HepG2 (cell line): Measurements from ENCODE around the gene EHD1. TPM values are rescaled to one million over a fixed set of nuclear protein-coding genes. Genes with fewer than 3 reads are reported as not detected.
A peak's percentile ranks its signal among the peaks of the same experiment; 100 is the strongest.

ENCODE experiments used
- ATF5 ChIP-seq: sonication (generic); formaldehyde crosslinking; IDR thresholded peaks from 2 replicates; pipeline ENCODE4 v1.4.0; 2020; ENCODE audit warnings: mild to moderate bottlenecking, low read depth, missing genetic modification reagents
- ATF7 ChIP-seq, 2 experiments: fragments of 450-650 bp in 1 of 2; sonication (generic) in 1 of 2; formaldehyde crosslinking in 1 of 2; IDR thresholded peaks; 2 replicates each; pipeline versions ENCODE4 v1.4.0 to v1.6.1; 2016 to 2020; ENCODE audit warnings: antibody characterized with exemption in 1 of 2, mild to moderate bottlenecking in 1 of 2, missing genetic modification reagents in 1 of 2
- CREB1 ChIP-seq, 2 experiments: fragments of 450-650 bp in 1 of 2; IDR thresholded peaks; 2 replicates each; pipeline ENCODE4 v1.6.1; 2016 to 2017; ENCODE audit warnings: control low read depth in 1 of 2, mild to moderate bottlenecking in 1 of 2, missing compliant biosample characterization in 1 of 2, missing genetic modification characterization in 1 of 2
- MAFK ChIP-seq, 2 experiments: IDR thresholded peaks in 1 of 2; conservative IDR thresholded peaks in 1 of 2; 2 replicates each; pipeline ENCODE4 v1.6.1; 2011; ENCODE audit warnings: improper control_type of control experiment in 2 of 2, low read length in 2 of 2
- NFAT5 ChIP-seq: sonication (generic); formaldehyde crosslinking; IDR thresholded peaks from 2 replicates; pipeline ENCODE4 v1.4.0; 2020; ENCODE audit warnings: missing genetic modification reagents
- NFRKB ChIP-seq: fragments of 450-650 bp; IDR thresholded peaks from 2 replicates; pipeline ENCODE4 v1.6.1; 2017
- RAD21 ChIP-seq: fragments of 450-650 bp; formaldehyde crosslinking; IDR thresholded peaks from 2 replicates; pipeline ENCODE4 v1.5.0; 2020; ENCODE audit warnings: mild to moderate bottlenecking
- REPIN1 ChIP-seq: sonication (generic); formaldehyde crosslinking; IDR thresholded peaks from 2 replicates; pipeline ENCODE4 v1.8.0; 2022; ENCODE audit warnings: missing genetic modification reagents, low read depth, mild to moderate bottlenecking, borderline replicate concordance
- RXRA ChIP-seq: sonication (generic); formaldehyde crosslinking; IDR thresholded peaks from 2 replicates; pipeline ENCODE4 v1.5.1; 2020; ENCODE audit warnings: missing genetic modification reagents
- SAFB2 ChIP-seq: sonication (generic); formaldehyde crosslinking; IDR thresholded peaks from 2 replicates; pipeline ENCODE4 v1.5.1; 2020; ENCODE audit warnings: missing genetic modification reagents, low read depth, mild to moderate bottlenecking, borderline replicate concordance
- STAT5B ChIP-seq: sonication (generic); formaldehyde crosslinking; IDR thresholded peaks from 2 replicates; pipeline ENCODE4 v1.4.0; 2020; ENCODE audit warnings: missing genetic modification reagents
- TCF12 ChIP-seq, 2 experiments: fragments of 450-650 bp in 1 of 2; sonication (generic) in 1 of 2; formaldehyde crosslinking in 1 of 2; IDR thresholded peaks; 2 replicates each; pipeline versions ENCODE4 v1.6.1 to v1.8.0; 2017 to 2022; ENCODE audit warnings: antibody characterized with exemption in 1 of 2, mild to moderate bottlenecking in 1 of 2, missing genetic modification reagents in 1 of 2, moderate library complexity in 1 of 2
- ZNF143 ChIP-seq: sonication (generic); formaldehyde crosslinking; IDR thresholded peaks from 2 replicates; pipeline ENCODE4 v1.4.0; 2020; ENCODE audit warnings: missing genetic modification reagents
- ZNF563 ChIP-seq: sonication (generic); formaldehyde crosslinking; IDR thresholded peaks from 2 replicates; pipeline ENCODE4 v1.8.0; 2022; ENCODE audit warnings: mild to moderate bottlenecking, moderate library complexity, missing genetic modification reagents
- ZNF569 ChIP-seq: sonication (generic); formaldehyde crosslinking; IDR thresholded peaks from 2 replicates; pipeline ENCODE4 v1.5.0; 2020; ENCODE audit warnings: mild to moderate bottlenecking, missing genetic modification reagents, moderate library complexity, borderline replicate concordance
- ZNF703 ChIP-seq: sonication (generic); formaldehyde crosslinking; IDR thresholded peaks from 2 replicates; pipeline ENCODE4 v1.5.1; 2020; ENCODE audit warnings: missing genetic modification reagents, mild to moderate bottlenecking, moderate library complexity, borderline replicate concordance
- ZNF724P ChIP-seq: sonication (generic); formaldehyde crosslinking; IDR thresholded peaks from 2 replicates; pipeline ENCODE4 v1.8.0; 2022; ENCODE audit warnings: missing genetic modification reagents, borderline replicate concordance
- ZSCAN20 ChIP-seq: sonication (generic); formaldehyde crosslinking; IDR thresholded peaks from 2 replicates; pipeline ENCODE4 v1.4.0; 2020; ENCODE audit warnings: missing genetic modification reagents, mild to moderate bottlenecking, borderline replicate concordance
- polyA plus RNA-seq, 8 experiments: library from polyadenylated mRNA; depleted of rRNA in 3 of 8; stranded (reverse) in 7 of 8; unstranded in 1 of 8; fragments of >200 nt; fragmentation: Illumina TruSeq in 4 of 8; extraction: Trizol in 4 of 8; gene quantifications; 2 replicates each; pipeline versions ENCODE4 v1.2.1 to v1.2.3, GENCODE V29; 2011 to 2016; ENCODE audit warnings: low read depth in 4 of 8, missing spikeins in 1 of 8, mixed read lengths in 1 of 8; ENCODE audit not compliant: insufficient read depth in 1 of 8
- total RNA-seq, 5 experiments: library from RNA; depleted of rRNA; stranded (reverse); fragments of >200 nt; fragmentation: Illumina TruSeq; extraction: Trizol; gene quantifications; 2 replicates each; pipeline ENCODE4 v1.2.3, GENCODE V29; 2016; ENCODE audit warnings: low read depth in 1 of 5

EHD1 gene
- total and polyA plus RNA-seq, 2 of the 13 experiments (the other 11 are each of a cell fraction or from before 2014, with no cell fraction given) = 23.6 to 26.6 TPM

GRCh38 chr11:64854534-64855502 is 23.6 kb downstream of the EHD1 start (continued):
- TF ChIP-seq ATF7 (IDR thresholded peaks at IDR 0.05) (no peak), ATF7 (CRISPR knock-in tag; IDR thresholded peaks at IDR 0.05) (no peak), NFAT5 (CRISPR knock-in tag) (no peak), ZNF703 (CRISPR knock-in tag) (no peak), RXRA (CRISPR knock-in tag) (peak; percentile 75; the same call in 1 of the 2 replicates), ZSCAN20 (CRISPR knock-in tag) (no peak), NFRKB (no peak), TCF12 (IDR thresholded peaks at IDR 0.05) (no peak), TCF12 (CRISPR knock-in tag; IDR thresholded peaks at IDR 0.05) (no peak), REPIN1 (CRISPR knock-in tag) (no peak), MAFK (conservative IDR thresholded peaks at IDR 0.05 in 1 of 2, IDR thresholded peaks at IDR 0.05 in 1 of 2; ENCODE audit: low read length in 2 of 2) (no peak), ZNF724P (CRISPR knock-in tag) (no peak), CREB1 (IDR thresholded peaks at IDR 0.05) (peak; percentile 27; the same call in 1 of the 2 replicates), CREB1 (CRISPR knock-in tag; IDR thresholded peaks at IDR 0.05) (no peak), ZNF563 (peak; percentile 46; the same call in 1 of the 2 replicates), ATF5 (CRISPR knock-in tag) (no peak), ZNF143 (CRISPR knock-in tag) (no peak), STAT5B (CRISPR knock-in tag) (no peak), ZNF569 (CRISPR knock-in tag) (no peak), RAD21 (no peak), SAFB2 (no peak)
